HepG2 (cell line): Measurements from ENCODE around the gene YBX2. TPM values are rescaled to one million over a fixed set of nuclear protein-coding genes. Genes with fewer than 3 reads are reported as not detected.

ENCODE experiments used
- ATAD3A ChIP-seq: sonication (generic); formaldehyde crosslinking; IDR thresholded peaks from 2 replicates; pipeline ENCODE4 v1.4.0; 2020; ENCODE audit warnings: missing genetic modification reagents
- CBFB ChIP-seq: sonication (generic); formaldehyde crosslinking; IDR thresholded peaks from 2 replicates; pipeline ENCODE4 v1.4.0; 2020; ENCODE audit warnings: missing genetic modification reagents
- GMEB2 ChIP-seq: IDR thresholded peaks from 2 replicates; pipeline ENCODE4 v1.6.1; 2016; ENCODE audit warnings: missing biosample characterization, missing genetic modification reagents, low read depth
- KIAA2018 ChIP-seq: sonication (generic); formaldehyde crosslinking; IDR thresholded peaks from 2 replicates; pipeline ENCODE4 v1.5.0; 2020; ENCODE audit warnings: mild to moderate bottlenecking, missing genetic modification reagents, borderline replicate concordance
- MIER3 ChIP-seq: IDR thresholded peaks from 2 replicates; pipeline ENCODE4 v1.6.1; 2016; ENCODE audit warnings: missing compliant biosample characterization, borderline replicate concordance
- NCOA1 ChIP-seq: sonication (generic); formaldehyde crosslinking; IDR thresholded peaks from 2 replicates; pipeline ENCODE4 v1.9.0; 2021; ENCODE audit warnings: missing genetic modification reagents
- PITX1 ChIP-seq: sonication (generic); formaldehyde crosslinking; IDR thresholded peaks from 2 replicates; pipeline ENCODE4 v1.5.1; 2020; ENCODE audit warnings: mild to moderate bottlenecking, missing genetic modification reagents
- POLR2G ChIP-seq: fragments of 200-400 bp; formaldehyde crosslinking; IDR thresholded peaks from 2 replicates; pipeline ENCODE4 v1.6.1; 2018; ENCODE audit warnings: mild to moderate bottlenecking, low read depth, low read length, moderate library complexity
- RCOR2 ChIP-seq: IDR thresholded peaks from 2 replicates; pipeline ENCODE4 v1.6.1; 2016; ENCODE audit warnings: missing biosample characterization, missing genetic modification reagents
- RNF2 ChIP-seq: fragments of 450-650 bp; conservative IDR thresholded peaks from 2 replicates; pipeline ENCODE4 v1.6.1; 2016; ENCODE audit warnings: low read depth
- TFAP4 ChIP-seq: sonication (generic); IDR thresholded peaks from 2 replicates; pipeline ENCODE4 v1.6.1; 2016; ENCODE audit warnings: low read depth, borderline replicate concordance
- THAP11 ChIP-seq: IDR thresholded peaks from 2 replicates; pipeline ENCODE4 v1.6.1; 2016; ENCODE audit warnings: missing biosample characterization, missing genetic modification reagents
- THRA ChIP-seq: sonication (generic); formaldehyde crosslinking; IDR thresholded peaks from 2 replicates; pipeline ENCODE4 v1.4.0; 2020; ENCODE audit warnings: missing genetic modification reagents, borderline replicate concordance
- ZNF12 ChIP-seq: sonication (generic); formaldehyde crosslinking; IDR thresholded peaks from 2 replicates; pipeline ENCODE4 v1.5.0; 2020; ENCODE audit warnings: missing genetic modification reagents
- ZNF331 ChIP-seq: sonication (generic); formaldehyde crosslinking; IDR thresholded peaks from 2 replicates; pipeline ENCODE4 v1.4.0; 2020; ENCODE audit warnings: missing genetic modification reagents
- ZNF709 ChIP-seq: sonication (generic); formaldehyde crosslinking; IDR thresholded peaks from 2 replicates; pipeline ENCODE4 v1.5.0; 2020; ENCODE audit warnings: mild to moderate bottlenecking, missing genetic modification reagents
- ZNF775 ChIP-seq: sonication (generic); formaldehyde crosslinking; IDR thresholded peaks from 2 replicates; pipeline ENCODE4 v1.4.0; 2020; ENCODE audit warnings: missing genetic modification reagents, mild to moderate bottlenecking, moderate library complexity, borderline replicate concordance
- polyA plus RNA-seq, 8 experiments: library from polyadenylated mRNA; depleted of rRNA in 3 of 8; stranded (reverse) in 7 of 8; unstranded in 1 of 8; fragments of >200 nt; fragmentation: Illumina TruSeq in 4 of 8; extraction: Trizol in 4 of 8; gene quantifications; 2 replicates each; pipeline versions ENCODE4 v1.2.1 to v1.2.3, GENCODE V29; 2011 to 2016; ENCODE audit warnings: low read depth in 4 of 8, missing spikeins in 1 of 8, mixed read lengths in 1 of 8; ENCODE audit not compliant: insufficient read depth in 1 of 8
- total RNA-seq, 5 experiments: library from RNA; depleted of rRNA; stranded (reverse); fragments of >200 nt; fragmentation: Illumina TruSeq; extraction: Trizol; gene quantifications; 2 replicates each; pipeline ENCODE4 v1.2.3, GENCODE V29; 2016; ENCODE audit warnings: low read depth in 1 of 5

Gene YBX2
- total and polyA plus RNA-seq, 2 of the 13 experiments (the other 11 are each of a cell fraction or from before 2014, with no cell fraction given), result 0.12 to 0.22 TPM

GRCh38 chr17:7280519-7281073 is 13.8 kb downstream of the YBX2 start (continued):
- no peak for TF ChIP-seq ZNF775 (CRISPR knock-in tag)
- 0 out of 2 replicates have a peak, but pooled peaks have one; percentile 36 for TF ChIP-seq ZNF709 (CRISPR knock-in tag)
- TF ChIP-seq MIER3 (CRISPR knock-in tag), result no peak
- 0 out of 2 replicates have a peak, but pooled peaks have one; percentile 63 for TF ChIP-seq CBFB (CRISPR knock-in tag)
- no peak for TF ChIP-seq TFAP4
- 0 out of 2 replicates have a peak, but pooled peaks have one; percentile 9 for TF ChIP-seq RCOR2 (CRISPR knock-in tag)
- TF ChIP-seq POLR2G, result 0 out of 2 replicates have a peak, but pooled peaks have one; percentile 33
- no peak; the same call in 1 of the 2 replicates for TF ChIP-seq RNF2
- no peak for TF ChIP-seq NCOA1 (CRISPR knock-in tag)
- peak; percentile 55; the same call in 1 of the 2 replicates for TF ChIP-seq THAP11 (CRISPR knock-in tag)
- peak; percentile 81 for TF ChIP-seq PITX1 (CRISPR knock-in tag)
- TF ChIP-seq ZNF331 (CRISPR knock-in tag), result 0 out of 2 replicates have a peak, but pooled peaks have one; percentile 16
- no peak for TF ChIP-seq KIAA2018 (CRISPR knock-in tag)
- TF ChIP-seq THRA (CRISPR knock-in tag), result peak; percentile 48; the same call in 1 of the 2 replicates
- TF ChIP-seq GMEB2 (CRISPR knock-in tag), result no peak
- TF ChIP-seq ZNF12 (CRISPR knock-in tag), result peak; percentile 52; the same call in 1 of the 2 replicates
- no peak for TF ChIP-seq ATAD3A (CRISPR knock-in tag)
